ENCODE results near the gene PRXL2A. TPM values are rescaled to one million over a fixed set of nuclear protein-coding genes. Genes with fewer than 3 reads are reported as not detected.
"Not testable (repeated sequence)": the region's sequence is repeated elsewhere in the genome, so short reads cannot be mapped to it uniquely, and the experiment has no call there.

Gene PRXL2A
- total and polyA plus RNA-seq, 7 donors = 19.0 to 51.8 (median 35.8) TPM

GRCh38 chr10:80473096-80473657, 64.8 kb downstream of the PRXL2A start:
- peaks cover 7% of the 10 kb centered on the region for H3K9me3 ChIP-seq
- intact Hi-C loops (cut with DNase I) = no loop called here
- TF ChIP-seq, protein P1, sequence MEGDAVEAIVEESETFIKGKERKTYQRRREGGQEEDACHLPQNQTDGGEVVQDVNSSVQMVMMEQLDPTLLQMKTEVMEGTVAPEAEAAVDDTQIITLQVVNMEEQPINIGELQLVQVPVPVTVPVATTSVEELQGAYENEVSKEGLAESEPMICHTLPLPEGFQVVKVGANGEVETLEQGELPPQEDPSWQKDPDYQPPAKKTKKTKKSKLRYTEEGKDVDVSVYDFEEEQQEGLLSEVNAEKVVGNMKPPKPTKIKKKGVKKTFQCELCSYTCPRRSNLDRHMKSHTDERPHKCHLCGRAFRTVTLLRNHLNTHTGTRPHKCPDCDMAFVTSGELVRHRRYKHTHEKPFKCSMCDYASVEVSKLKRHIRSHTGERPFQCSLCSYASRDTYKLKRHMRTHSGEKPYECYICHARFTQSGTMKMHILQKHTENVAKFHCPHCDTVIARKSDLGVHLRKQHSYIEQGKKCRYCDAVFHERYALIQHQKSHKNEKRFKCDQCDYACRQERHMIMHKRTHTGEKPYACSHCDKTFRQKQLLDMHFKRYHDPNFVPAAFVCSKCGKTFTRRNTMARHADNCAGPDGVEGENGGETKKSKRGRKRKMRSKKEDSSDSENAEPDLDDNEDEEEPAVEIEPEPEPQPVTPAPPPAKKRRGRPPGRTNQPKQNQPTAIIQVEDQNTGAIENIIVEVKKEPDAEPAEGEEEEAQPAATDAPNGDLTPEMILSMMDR (IDR thresholded peaks at IDR 0.05) = no peak
- peaks cover 27% of the 10 kb centered on the region for H3K4me1 ChIP-seq
- peaks cover 0 to 12% of the 10 kb centered on the region in 2 donors for H3K36me3 ChIP-seq (ENCODE audit: insufficient read depth in 1 of 2, low read depth in 1 of 2)
- no peaks in the 10 kb centered on the region for H3K27me3 ChIP-seq (ENCODE audit: insufficient read depth in 3 of 3, low read length in 2 of 3)
- H3K27ac ChIP-seq = peak overlapping the region; percentile 9
- ATAC-seq = no peak
- 71 to 80% (median 77%) methylated on average over 3 of the region's 3 CpGs for WGBS, 3 donors
- no peak overlapping the region for H3K4me3 ChIP-seq
- no peak for DNase-seq

- 74 to 82% (median 81%) methylated on average over 8 of the region's 8 CpGs for WGBS, 3 donors
- H3K36me3 ChIP-seq (ENCODE audit: insufficient read depth in 1 of 2, low read depth in 1 of 2) = peaks cover 0 to 12% of the 10 kb centered on the region in 2 donors
- H3K27ac ChIP-seq = peak overlapping the region; percentile 23
- H3K9me3 ChIP-seq = peaks cover 11% of the 10 kb centered on the region
- H3K4me1 ChIP-seq = peaks cover 20% of the 10 kb centered on the region
- TF ChIP-seq, protein P1 (IDR thresholded peaks at IDR 0.05) = no peak
- DNase-seq (no peak), ATAC-seq (no peak)
- H3K4me3 ChIP-seq = no peak overlapping the region
- H3K27me3 ChIP-seq (ENCODE audit: insufficient read depth in 3 of 3, low read length in 2 of 3) = no peaks in the 10 kb centered on the region
- intact Hi-C loops (cut with DNase I) = no loop called here
These were observed 65.6 kb downstream of the PRXL2A start for GRCh38 chr10:80473692-80474596.

DNA sequence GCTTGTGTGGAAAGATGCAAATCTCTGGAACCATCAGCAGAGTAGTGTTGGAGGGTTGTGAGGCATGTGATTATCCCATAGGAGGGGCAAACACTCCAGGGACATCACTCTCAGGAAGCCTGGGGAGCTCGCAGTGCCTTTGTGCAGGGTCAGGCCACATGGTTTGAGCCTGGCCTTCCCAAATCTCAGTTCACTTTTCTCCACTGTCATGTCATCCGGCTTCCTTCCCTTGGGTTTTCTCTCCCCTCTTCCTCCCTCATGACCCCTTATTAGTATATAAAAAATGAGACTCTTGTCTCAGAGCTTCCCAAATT, 66.2 kb downstream of the PRXL2A start:
- WGBS, 3 donors = 64 to 74% (median 67%) methylated on average over 2 of the region's 2 CpGs

DNA sequence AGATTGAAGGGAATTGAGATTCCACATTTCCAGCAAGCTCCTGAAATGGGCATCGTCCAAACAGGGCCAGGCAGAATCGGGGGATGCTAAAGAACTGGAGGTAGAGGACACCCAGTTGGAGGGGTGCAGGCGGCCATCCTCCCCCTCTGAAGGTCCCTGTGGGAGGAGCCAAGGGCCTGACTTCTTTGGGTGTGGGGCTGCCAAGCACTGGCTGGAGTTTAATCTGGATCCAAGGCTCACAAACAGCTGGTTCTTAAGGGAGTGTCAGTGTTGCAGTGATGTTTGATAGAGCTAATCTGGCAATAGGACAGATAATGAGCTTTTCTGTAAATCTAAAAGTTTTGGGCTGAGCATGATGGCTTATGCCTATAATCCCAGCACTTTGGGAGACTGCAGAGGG, 66.6 kb downstream of the PRXL2A start:
- intact Hi-C loops (cut with DNase I) = no loop called here
- no peaks in the 10 kb centered on the region for H3K27me3 ChIP-seq (ENCODE audit: insufficient read depth in 3 of 3, low read length in 2 of 3)
- peaks cover 11% of the 10 kb centered on the region for H3K9me3 ChIP-seq
- DNase-seq (no peak), ATAC-seq (no peak)
- WGBS, 3 donors = 61 to 74% (median 62%) methylated on average over 3 of the region's 3 CpGs
- TF ChIP-seq, protein P1 (IDR thresholded peaks at IDR 0.05) = no peak
- peak overlapping the region; percentile 23 for H3K27ac ChIP-seq
- H3K4me1 ChIP-seq = peaks cover 20% of the 10 kb centered on the region
- peaks cover 0 to 8% of the 10 kb centered on the region in 2 donors for H3K36me3 ChIP-seq (ENCODE audit: insufficient read depth in 1 of 2, low read depth in 1 of 2)
- no peak overlapping the region for H3K4me3 ChIP-seq

More for the DNA sequence above, 66.2 kb downstream of the PRXL2A start:
- H3K27ac ChIP-seq = peak overlapping the region; percentile 23
- H3K4me3 ChIP-seq = no peak overlapping the region
- H3K4me1 ChIP-seq = peaks cover 20% of the 10 kb centered on the region
- peaks cover 0 to 10% of the 10 kb centered on the region in 2 donors for H3K36me3 ChIP-seq (ENCODE audit: insufficient read depth in 1 of 2, low read depth in 1 of 2)
- DNase-seq (no peak), ATAC-seq (peak in 1 of 4 donors; percentile 29)
- TF ChIP-seq, protein P1 (IDR thresholded peaks at IDR 0.05) = no peak
- intact Hi-C loops (cut with DNase I) = no loop called here
- peaks cover 11% of the 10 kb centered on the region for H3K9me3 ChIP-seq
- no peaks in the 10 kb centered on the region for H3K27me3 ChIP-seq (ENCODE audit: insufficient read depth in 3 of 3, low read length in 2 of 3)

DNA sequence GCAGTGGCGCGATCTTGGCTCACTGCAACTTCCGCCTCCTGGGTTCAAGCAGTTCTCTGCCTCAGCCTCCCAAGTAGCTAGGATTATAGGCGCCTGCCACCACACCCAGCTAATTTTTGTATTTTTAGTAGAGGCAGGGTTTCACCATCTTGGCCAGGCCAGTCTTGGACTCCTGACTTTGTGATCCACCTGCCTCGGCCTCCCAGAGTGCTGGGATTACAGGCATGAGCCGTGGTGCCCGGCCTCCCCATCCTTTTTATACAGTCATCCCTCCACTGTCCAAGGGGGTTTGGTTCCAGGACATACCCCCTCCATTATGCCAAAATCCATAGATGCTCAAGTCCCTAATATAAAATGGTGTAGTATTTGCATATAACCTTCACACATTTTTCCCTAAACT, 67.3 kb downstream of the PRXL2A start:
- H3K27me3 ChIP-seq (ENCODE audit: insufficient read depth in 3 of 3, low read length in 2 of 3); H3K4me3 ChIP-seq; H3K36me3 ChIP-seq (ENCODE audit: insufficient read depth in 1 of 2, low read depth in 1 of 2); ATAC-seq; intact Hi-C loops (cut with DNase I); DNase-seq; H3K27ac ChIP-seq: not testable (repeated sequence)
- Histone ChIP-seq H3K9me3 (peaks cover 11% of the 10 kb centered on the region), H3K4me1 (peaks cover 20% of the 10 kb centered on the region)
- 91 to 95% (median 94%) methylated on average over 7 of the region's 7 CpGs for WGBS, 3 donors

Data from psoas muscle (tissue), 8 donors.